Measurements from ENCODE around the gene ZMAT5. TPM values are rescaled to one million over a fixed set of nuclear protein-coding genes. Genes with fewer than 3 reads are reported as not detected.

Gene ZMAT5
- total RNA-seq, 1 experiment from 2014 or later, result 28.7 TPM

GRCh38 chr22:29718949-29719898, 47.6 kb downstream of the ZMAT5 start:
- in situ Hi-C loops (cut with HindIII; ENCODE audit: low sequenced_read_pairs), result no loop called here
- no peak for DNase-seq (ENCODE audit: low spot score)

DNA sequence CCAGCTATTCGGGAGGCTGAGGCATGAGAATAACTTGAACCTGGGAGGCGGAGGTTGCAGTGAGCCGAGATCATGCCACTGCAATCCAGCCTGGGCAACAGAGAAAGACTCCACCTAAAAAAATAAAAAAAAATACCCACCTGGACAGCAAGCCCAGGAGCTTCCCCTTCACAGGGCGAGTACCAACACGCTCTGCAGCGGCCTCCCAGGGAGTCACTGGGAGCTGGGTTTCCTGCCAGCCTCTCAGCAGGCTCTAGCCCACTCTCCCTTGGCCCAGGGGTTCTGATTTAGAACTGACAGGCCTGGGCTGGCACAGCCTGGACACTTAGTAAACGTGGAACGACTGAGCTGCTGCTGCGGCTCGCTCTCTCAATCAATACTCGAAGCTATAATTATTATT, 49.0 kb downstream of the ZMAT5 start:
- no peak for DNase-seq (ENCODE audit: low spot score)
- in situ Hi-C loops (cut with HindIII; ENCODE audit: low sequenced_read_pairs), result no loop called here

DNA sequence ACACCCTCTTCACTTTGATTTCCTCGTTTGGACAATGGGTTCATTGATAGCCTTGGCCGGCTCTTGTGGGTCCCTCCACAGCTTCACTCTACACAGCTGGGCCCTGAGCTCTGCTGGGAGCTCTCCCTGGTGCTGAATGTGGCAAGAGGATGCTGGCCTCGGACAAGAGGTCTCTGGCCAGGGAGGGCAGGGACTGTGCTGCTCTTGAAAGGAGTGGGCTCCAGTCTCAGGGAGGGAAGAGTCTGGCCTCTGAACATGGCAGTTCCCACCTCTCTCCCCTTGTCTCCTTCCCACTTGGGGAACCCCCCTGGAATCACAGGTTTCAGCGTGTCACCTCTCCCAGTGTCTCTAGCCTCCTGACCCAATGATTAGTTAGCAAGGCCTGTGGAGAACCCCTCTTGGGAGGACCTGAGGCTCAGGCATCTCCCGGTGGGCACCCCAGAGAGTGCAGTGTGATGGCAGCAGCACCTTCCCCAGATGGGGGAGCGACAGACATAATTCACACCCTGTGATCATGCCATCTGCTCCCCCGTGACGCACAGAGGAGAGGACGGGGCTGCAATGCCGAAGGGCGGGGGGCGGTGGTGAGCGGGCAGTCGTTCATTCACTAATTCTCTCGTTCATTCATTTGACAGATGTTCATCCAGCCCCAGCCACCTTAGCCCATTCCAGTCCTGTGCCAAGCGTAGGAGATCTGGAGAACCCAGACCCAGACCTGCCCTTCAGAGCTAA, 49.8 kb downstream of the ZMAT5 start:
- in situ Hi-C loops (cut with HindIII; ENCODE audit: low sequenced_read_pairs), result no loop called here
- DNase-seq (ENCODE audit: low spot score), result no peak

GRCh38 chr22:29715705-29716104, 51.1 kb downstream of the ZMAT5 start:
- in situ Hi-C loops (cut with HindIII; ENCODE audit: low sequenced_read_pairs), result no loop called here
- DNase-seq (ENCODE audit: low spot score), result no peak

DNA sequence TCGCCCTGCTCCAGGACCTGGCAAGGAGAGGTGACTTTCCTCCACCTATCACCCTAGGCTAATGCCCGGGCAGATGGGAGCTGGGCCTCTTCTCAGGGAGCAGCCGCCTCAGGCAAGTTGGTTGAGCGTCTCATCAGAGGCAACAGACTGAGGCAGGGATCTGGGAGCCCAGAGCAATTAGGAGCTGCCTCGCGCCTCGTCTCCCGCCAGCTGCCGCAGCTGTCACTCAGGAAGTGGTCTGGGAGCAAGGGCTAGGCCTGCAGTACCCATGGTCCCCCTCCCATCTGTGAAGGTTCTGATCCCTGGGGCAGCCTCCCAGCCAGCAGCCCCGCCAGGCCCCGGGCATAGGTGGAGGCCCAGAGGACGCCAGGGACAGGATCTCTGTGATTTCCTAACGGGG, 51.6 kb downstream of the ZMAT5 start:
- DNase-seq (ENCODE audit: low spot score), result no peak
- in situ Hi-C loops (cut with HindIII; ENCODE audit: low sequenced_read_pairs), result no loop called here

DNA sequence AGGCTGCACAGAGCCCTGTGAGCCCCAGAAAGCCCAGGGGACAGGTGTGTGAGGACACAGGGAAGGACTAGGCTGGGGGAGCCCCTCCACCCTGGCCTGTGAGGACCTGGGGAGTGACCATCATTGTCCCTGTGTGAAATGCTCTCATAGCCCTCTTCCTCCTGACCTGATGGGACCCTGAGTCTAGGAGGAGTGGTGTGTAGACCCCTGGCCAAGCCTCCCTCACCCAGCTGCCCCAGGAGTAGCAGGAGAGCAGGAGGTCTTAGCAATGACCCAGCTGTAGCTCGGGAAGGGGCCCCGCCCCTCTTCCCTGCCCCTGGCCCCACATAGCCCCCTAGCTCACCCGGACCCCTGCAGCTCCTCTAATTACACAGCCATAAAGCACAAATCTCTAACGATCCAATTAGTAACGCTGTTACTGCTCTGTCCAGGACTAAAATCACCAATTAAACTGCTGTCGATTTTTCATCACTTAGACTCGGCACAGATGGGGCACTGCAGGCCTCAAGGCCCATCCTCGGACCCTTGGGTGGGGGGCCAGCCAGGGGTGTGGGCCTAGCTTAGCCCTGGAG, 53.6 kb downstream of the ZMAT5 start:
- no peak for DNase-seq (ENCODE audit: low spot score)
- in situ Hi-C loops (cut with HindIII; ENCODE audit: low sequenced_read_pairs), result no loop called here

- in situ Hi-C loops (cut with HindIII; ENCODE audit: low sequenced_read_pairs), result no loop called here
- no peak for DNase-seq (ENCODE audit: low spot score)
These were observed 54.7 kb downstream of the ZMAT5 start for GRCh38 chr22:29712119-29712518.

DNA sequence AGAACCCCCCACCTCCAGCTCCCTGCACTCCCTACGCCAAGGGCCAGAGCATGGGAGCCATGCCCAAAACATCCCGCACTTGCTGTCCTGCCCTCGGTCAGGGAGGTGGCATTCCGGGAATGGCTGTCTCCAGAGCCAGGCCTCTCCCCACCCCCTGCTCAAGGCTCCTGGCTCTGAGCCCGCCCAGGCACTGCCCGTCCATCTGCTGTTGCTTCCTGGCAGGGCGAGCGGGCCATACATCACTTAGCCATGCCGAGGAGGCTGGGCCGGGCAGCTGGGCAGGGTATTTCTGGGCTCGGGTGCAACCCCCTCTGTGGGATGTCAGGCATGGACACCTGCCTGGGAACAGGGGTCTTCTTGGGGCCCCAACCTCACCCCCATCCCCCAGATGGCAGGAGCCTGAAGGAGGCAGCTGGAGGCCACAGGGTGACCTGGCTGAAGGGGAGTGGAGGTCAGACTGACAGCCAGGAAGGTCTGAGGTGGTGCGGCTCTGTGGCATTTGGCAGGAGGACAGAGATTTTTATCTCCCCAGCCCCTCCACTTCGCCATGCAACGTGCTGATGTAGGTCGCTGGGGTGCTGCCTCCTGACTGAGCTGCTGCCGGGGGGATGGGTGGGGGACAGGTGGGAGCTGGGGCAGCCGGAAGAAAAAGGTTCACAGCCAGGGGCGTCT, 55.7 kb downstream of the ZMAT5 start:
- in situ Hi-C loops (cut with HindIII; ENCODE audit: low sequenced_read_pairs), result no loop called here
- peak; percentile 94 for DNase-seq (ENCODE audit: low spot score)

GRCh38 chr22:29710193-29710592, 56.6 kb downstream of the ZMAT5 start:
- in situ Hi-C loops (cut with HindIII; ENCODE audit: low sequenced_read_pairs), result no loop called here

DNA sequence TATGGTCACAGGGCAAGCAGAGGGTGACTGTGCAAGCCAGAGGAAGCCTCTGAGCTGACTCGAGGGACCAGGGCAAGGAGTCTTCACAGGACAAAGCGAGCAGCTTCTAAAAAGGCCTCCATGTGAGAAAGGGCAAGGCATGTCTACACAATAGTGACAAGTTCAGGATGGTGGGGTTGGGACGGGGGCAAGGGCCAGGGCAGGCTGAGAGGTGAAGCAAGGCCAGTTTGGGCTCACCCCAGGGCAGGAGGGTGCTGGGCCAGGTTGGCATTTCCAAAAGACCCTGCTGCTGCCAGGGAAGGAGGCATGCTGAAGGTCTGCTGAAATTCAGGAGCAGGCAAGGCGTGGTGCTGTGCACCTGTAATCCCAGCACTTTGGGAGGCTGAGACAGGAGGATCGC, 59.3 kb downstream of the ZMAT5 start:
- in situ Hi-C loops (cut with HindIII; ENCODE audit: low sequenced_read_pairs), result no loop called here

More at GRCh38 chr22:29710193-29710592, 56.6 kb downstream of the ZMAT5 start:
- no peak for DNase-seq (ENCODE audit: low spot score)

DNA sequence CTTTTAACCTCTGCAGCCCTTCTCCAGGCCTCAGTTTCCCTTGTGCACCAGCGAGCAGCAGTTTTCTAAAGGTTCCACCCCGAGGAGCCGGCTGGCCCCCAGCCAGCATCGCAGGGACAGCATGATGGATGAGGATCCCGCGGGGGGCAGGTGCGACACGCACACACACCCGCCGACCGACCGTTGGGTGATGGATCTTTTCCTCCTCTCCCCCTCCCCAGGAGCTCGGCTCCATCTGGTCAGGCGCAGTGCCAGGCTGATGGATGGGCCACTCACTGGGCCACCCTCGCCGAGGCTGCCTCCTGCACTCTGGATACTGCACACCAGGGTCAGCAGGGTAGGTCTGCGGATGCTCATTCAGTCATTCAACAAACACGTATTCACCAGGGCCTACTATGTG, 59.8 kb downstream of the ZMAT5 start:
- in situ Hi-C loops (cut with HindIII; ENCODE audit: low sequenced_read_pairs), result no loop called here
- no peak for DNase-seq (ENCODE audit: low spot score)

More for the DNA sequence above, 59.3 kb downstream of the ZMAT5 start:
- no peak for DNase-seq (ENCODE audit: low spot score)

DNA sequence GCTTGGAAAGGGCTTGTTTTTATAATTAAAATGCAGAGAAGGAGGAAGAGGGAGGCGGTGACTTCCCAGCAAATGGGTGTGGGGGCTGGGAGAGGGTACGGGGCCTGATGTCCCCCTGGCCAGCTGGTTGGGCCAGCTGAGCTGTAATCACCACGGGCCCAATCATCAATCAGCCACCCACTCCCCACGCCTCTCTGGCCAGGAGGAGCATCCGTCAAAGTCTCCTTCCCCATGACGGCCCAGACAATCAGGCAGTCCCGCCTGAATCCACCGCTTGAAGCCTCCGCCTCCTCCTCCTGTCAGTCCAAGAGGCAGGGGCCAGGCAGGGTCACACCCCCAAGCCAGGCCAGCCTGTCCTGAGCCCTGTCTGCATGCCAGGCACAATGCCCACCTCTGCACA, 60.3 kb downstream of the ZMAT5 start:
- in situ Hi-C loops (cut with HindIII; ENCODE audit: low sequenced_read_pairs), result no loop called here
- DNase-seq (ENCODE audit: low spot score), result no peak

- in situ Hi-C loops (cut with HindIII; ENCODE audit: low sequenced_read_pairs), result no loop called here
- DNase-seq (ENCODE audit: low spot score), result no peak
These were observed 61.2 kb downstream of the ZMAT5 start for GRCh38 chr22:29705651-29706050.

DNA sequence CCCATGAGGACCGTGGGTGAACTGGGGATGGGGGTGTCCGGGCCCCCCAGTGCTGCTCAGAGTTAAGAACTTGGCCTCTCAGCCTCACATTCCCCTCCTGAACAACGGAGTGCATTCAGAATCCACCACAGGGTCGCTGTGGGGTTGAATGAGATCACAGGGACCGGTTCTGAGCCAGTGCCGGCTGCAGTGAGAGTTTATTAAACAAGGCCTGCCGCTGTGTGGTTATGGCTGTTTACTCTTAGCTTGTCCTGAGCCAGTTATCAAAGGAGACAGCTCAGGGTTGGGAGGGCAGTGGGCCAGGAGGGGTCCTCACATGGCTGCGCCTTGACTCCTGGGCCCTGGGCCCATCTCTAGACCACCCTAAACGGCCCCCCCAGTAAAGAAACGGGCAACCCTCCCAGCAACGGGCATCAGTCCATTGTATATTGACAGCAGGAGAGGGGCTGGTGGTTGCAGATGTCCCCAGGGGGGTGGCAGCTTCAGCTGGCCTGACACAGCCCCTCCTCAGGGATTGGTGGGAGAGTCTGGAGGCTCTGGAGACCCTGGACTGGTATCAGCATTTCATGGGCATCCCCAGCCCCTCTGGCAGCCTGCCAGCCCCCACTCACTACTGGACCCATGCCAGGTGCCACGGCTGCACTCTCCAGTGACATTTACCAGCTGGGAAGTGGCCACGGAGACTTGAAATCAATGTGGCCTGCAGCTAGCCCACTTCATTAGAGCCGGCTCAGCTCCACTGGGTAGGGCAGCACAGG, 62.1 kb downstream of the ZMAT5 start:
- peak; percentile 50 for DNase-seq (ENCODE audit: low spot score)

GRCh38 chr22:29703569-29704195, 63.1 kb downstream of the ZMAT5 start:
- in situ Hi-C loops (cut with HindIII; ENCODE audit: low sequenced_read_pairs), result no loop called here
- DNase-seq (ENCODE audit: low spot score), result no peak

More for the DNA sequence above, 62.1 kb downstream of the ZMAT5 start:
- in situ Hi-C loops (cut with HindIII; ENCODE audit: low sequenced_read_pairs), result no loop called here

GRCh38 chr22:29702931-29703501, 63.8 kb downstream of the ZMAT5 start:
- in situ Hi-C loops (cut with HindIII; ENCODE audit: low sequenced_read_pairs), result no loop called here
- DNase-seq (ENCODE audit: low spot score), result peak; percentile 56

DNA sequence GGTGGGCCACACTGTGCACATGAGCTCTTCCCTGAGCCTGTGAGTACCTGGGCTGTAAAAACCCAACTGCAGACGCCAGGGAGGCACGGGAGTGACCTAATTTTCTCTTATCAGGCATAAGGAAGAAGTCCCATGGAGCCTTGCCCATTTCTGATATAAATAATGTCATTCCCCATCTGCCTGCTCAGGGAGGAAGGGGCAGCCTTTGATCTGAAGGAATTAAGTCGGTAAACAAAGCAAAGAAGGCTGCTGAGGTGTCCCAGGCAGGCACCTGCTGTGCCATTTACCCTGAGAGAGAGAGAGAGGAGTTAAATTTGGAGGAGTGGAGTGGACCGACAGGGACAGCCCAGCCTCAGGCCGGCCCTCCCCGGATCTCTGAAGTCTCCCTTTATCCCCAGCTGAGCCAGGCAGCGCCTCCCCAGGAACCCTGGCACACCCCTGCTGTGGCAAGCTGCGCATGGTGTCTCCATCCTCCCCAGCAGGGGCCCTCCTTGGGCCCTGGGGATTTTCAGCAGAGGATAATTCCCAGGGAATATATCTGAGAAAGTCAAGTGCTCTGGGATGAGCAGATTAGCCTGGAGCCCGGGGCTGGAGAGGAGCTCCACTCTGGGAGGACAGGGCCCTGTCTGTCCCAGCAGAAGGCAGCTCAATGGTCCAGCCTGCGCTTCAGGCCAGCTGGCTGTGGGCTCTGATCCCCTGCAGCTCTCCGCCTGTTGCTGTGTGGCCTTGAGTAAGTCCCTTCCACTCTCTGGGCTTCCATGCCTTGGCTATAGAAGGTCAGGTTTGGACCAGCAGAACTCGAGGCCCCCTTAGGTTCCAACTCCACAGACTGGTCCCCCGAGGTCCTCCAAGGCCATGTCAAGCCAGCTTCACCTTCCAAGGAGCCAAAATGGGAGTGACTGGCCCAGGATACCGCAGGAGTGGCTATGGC, 64.5 kb downstream of the ZMAT5 start:
- peak; percentile 94 for DNase-seq (ENCODE audit: low spot score)

More for the DNA sequence above, 64.5 kb downstream of the ZMAT5 start:
- in situ Hi-C loops (cut with HindIII; ENCODE audit: low sequenced_read_pairs), result no loop called here

Data from G401 (cell line).